H1 (cell line): ENCODE measurements around the gene FGF14. TPM values are rescaled to one million over a fixed set of nuclear protein-coding genes. Genes with fewer than 3 reads are reported as not detected.
A peak's percentile ranks its signal among the peaks of the same experiment; 100 is the strongest.

Experiments used
- CTCF ChIA-PET: fragments of 300-600 bp; sonication (Branson Sonifier 250); formaldehyde crosslinking; loops from one replicate; lab custom pipeline; 2021; ENCODE audit not compliant: partially characterized antibody; lab: Charles Lee
- POLR2A ChIA-PET: fragments of 300-600 bp; sonication (Branson Sonifier 250); formaldehyde crosslinking; loops from one replicate; lab custom pipeline; 2021; ENCODE audit warnings: inconsistent platforms; ENCODE audit not compliant: partially characterized antibody; lab: Charles Lee
- DNase-seq, 2 experiments: peaks; one replicate each; pipeline versions ENCODE4 v3.0.0 to v3.0.0-alpha.2; 2010 to 2022; ENCODE audit warnings: low spot score in 2 of 2, low read depth in 1 of 2, mixed read lengths in 1 of 2
- FAIRE-seq: peaks from 2 replicates; lab custom pipeline; 2011; peaks lifted over from hg19 to GRCh38; lab: Jason Lieb, UNC
- H2AFZ ChIP-seq: 2 replicates; pipeline ENCODE4 v1.8.1; 2012; ENCODE audit warnings: low read length, inconsistent platforms
- H2AK5ac ChIP-seq: 2 replicates; pipeline ENCODE4 v1.6.1; 2013; ENCODE audit warnings: low read depth, low read length
- H2BK120ac ChIP-seq: replicated peaks from 2 replicates; pipeline ENCODE3; 2013; ENCODE audit warnings: low read depth, low read length, inconsistent platforms
- H2BK12ac ChIP-seq: 2 replicates; pipeline ENCODE4 v1.6.1; 2013; ENCODE audit warnings: low read depth, low read length
- H2BK15ac ChIP-seq: 2 replicates; pipeline ENCODE4 v1.6.1; 2013; ENCODE audit warnings: low read length
- H2BK20ac ChIP-seq: 2 replicates; pipeline ENCODE4 v1.6.1; 2013; ENCODE audit warnings: low read length
- H2BK5ac ChIP-seq: 2 replicates; pipeline ENCODE4 v1.6.1; 2013; ENCODE audit warnings: low read depth, low read length
- H3K14ac ChIP-seq: 2 replicates; pipeline ENCODE4 v1.6.1; 2013; ENCODE audit warnings: inconsistent platforms; ENCODE audit not compliant: insufficient read length
- H3K18ac ChIP-seq: 2 replicates; pipeline ENCODE4 v1.6.1; 2013; ENCODE audit warnings: low read length; ENCODE audit errors: extremely low read depth
- H3K23ac ChIP-seq: 2 replicates; pipeline ENCODE4 v1.6.1; 2013; ENCODE audit warnings: inconsistent platforms; ENCODE audit not compliant: insufficient read length
- H3K23me2 ChIP-seq: 2 replicates; pipeline ENCODE4 v1.6.1; 2013; ENCODE audit warnings: low read depth, low read length
- H3K27ac ChIP-seq: 2 replicates; pipeline ENCODE4 v1.6.1; 2011; ENCODE audit warnings: low read depth, low read length, inconsistent platforms
- H3K27me3 ChIP-seq, 4 experiments: replicated peaks in 1 of 4; 1 replicate in 1 of 4; 2 replicates in 3 of 4; pipeline versions ENCODE4 v1.6.1 to v1.8.1; 2011 to 2013; ENCODE audit warnings: low read length in 3 of 4, mild to moderate bottlenecking in 3 of 4, inconsistent platforms in 2 of 4, mixed read lengths in 2 of 4, moderate library complexity in 1 of 4; ENCODE audit not compliant: control insufficient read depth in 3 of 4, insufficient read depth in 3 of 4; ENCODE audit errors: extremely low read depth in 1 of 4
- H3K36me3 ChIP-seq, 4 experiments: 2 replicates each; pipeline versions ENCODE4 v1.6.1 to v1.8.1; 2011 to 2013; ENCODE audit warnings: mild to moderate bottlenecking in 4 of 4, low read length in 3 of 4, moderate library complexity in 2 of 4, control low read depth in 1 of 4, inconsistent platforms in 1 of 4; ENCODE audit not compliant: insufficient read depth in 4 of 4, control insufficient read depth in 2 of 4
- H3K4ac ChIP-seq: replicated peaks from 2 replicates; pipeline ENCODE3; 2013; ENCODE audit warnings: low read length, low read depth, mixed read lengths, inconsistent platforms; ENCODE audit not compliant: insufficient read length
- H3K4me1 ChIP-seq, 4 experiments: replicated peaks in 1 of 4; 1 replicate in 1 of 4; 2 replicates in 3 of 4; pipeline versions ENCODE4 v1.6.1 to v1.8.1; 2011 to 2013; ENCODE audit warnings: low read length in 3 of 4, inconsistent platforms in 2 of 4, mixed read lengths in 1 of 4; ENCODE audit not compliant: insufficient read depth in 4 of 4, control insufficient read depth in 3 of 4
- H3K4me2 ChIP-seq, 2 experiments: 2 replicates each; pipeline versions ENCODE4 v1.6.1 to v1.8.1; 2011 to 2013; ENCODE audit warnings: low read depth in 2 of 2, low read length in 2 of 2, control low read depth in 1 of 2, inconsistent platforms in 1 of 2, mild to moderate bottlenecking in 1 of 2; ENCODE audit not compliant: insufficient read depth in 1 of 2
- H3K4me3 ChIP-seq, 4 experiments: fragments of 200-600, 300-600 bp in 1 of 4; sonication (generic), shearing (Covaris generic), sonication (Bioruptor Twin) in 1 of 4; 2 replicates each; pipeline versions ENCODE4 v1.5.1 to v1.8.1; 2011 to 2016; ENCODE audit warnings: low read length in 4 of 4, low read depth in 3 of 4, control low read depth in 2 of 4, inconsistent platforms in 2 of 4, mild to moderate bottlenecking in 2 of 4, mixed read lengths in 1 of 4, moderate library complexity in 1 of 4; ENCODE audit not compliant: insufficient read depth in 2 of 4; ENCODE audit errors: extremely low read depth in 1 of 4
- H3K56ac ChIP-seq: replicated peaks from 2 replicates; pipeline ENCODE3; 2013; ENCODE audit warnings: low read depth, mild to moderate bottlenecking, mixed read lengths, low read length, inconsistent platforms; ENCODE audit not compliant: insufficient read length
- H3K79me1 ChIP-seq: 2 replicates; pipeline ENCODE4 v1.6.1; 2013; ENCODE audit warnings: low read depth, low read length, control low read depth
- H3K79me2 ChIP-seq, 2 experiments: 2 replicates each; pipeline versions ENCODE4 v1.6.1 to v1.8.1; 2012 to 2013; ENCODE audit warnings: low read length in 2 of 2, mild to moderate bottlenecking in 2 of 2, inconsistent platforms in 1 of 2; ENCODE audit not compliant: insufficient read depth in 2 of 2, control insufficient read depth in 1 of 2
- H3K9ac ChIP-seq, 4 experiments: replicated peaks in 1 of 4; 1 replicate in 1 of 4; 2 replicates in 3 of 4; pipeline versions ENCODE4 v1.6.1 to v1.8.1; 2011 to 2013; ENCODE audit warnings: low read depth in 3 of 4, low read length in 3 of 4, control low read depth in 2 of 4, mild to moderate bottlenecking in 2 of 4, moderate library complexity in 2 of 4, inconsistent platforms in 1 of 4; ENCODE audit errors: extremely low read depth in 1 of 4
- H3K9me3 ChIP-seq, 2 experiments: 2 replicates each; pipeline versions ENCODE4 v1.6.1 to v1.8.1; 2012 to 2013; ENCODE audit warnings: mild to moderate bottlenecking in 2 of 2, moderate library complexity in 2 of 2, control low read depth in 1 of 2, inconsistent platforms in 1 of 2, low read depth in 1 of 2, low read length in 1 of 2, mixed read lengths in 1 of 2; ENCODE audit not compliant: insufficient read depth in 2 of 2
- H4K20me1 ChIP-seq, 2 experiments: replicated peaks in 1 of 2; 2 replicates each; pipeline versions ENCODE3 to v1.8.1; 2011 to 2013; ENCODE audit warnings: inconsistent platforms in 2 of 2, low read length in 2 of 2, mild to moderate bottlenecking in 1 of 2; ENCODE audit not compliant: insufficient read depth in 2 of 2, control insufficient read depth in 1 of 2
- H4K5ac ChIP-seq: 2 replicates; pipeline ENCODE4 v1.6.1; 2013; ENCODE audit warnings: low read length, low read depth, mixed read lengths, inconsistent platforms; ENCODE audit not compliant: insufficient read length
- H4K8ac ChIP-seq: 2 replicates; pipeline ENCODE4 v1.8.0; 2013; ENCODE audit warnings: mild to moderate bottlenecking, moderate library complexity, low read length, inconsistent platforms; ENCODE audit not compliant: insufficient read depth; ENCODE audit errors: extremely low read depth
- H4K91ac ChIP-seq: replicated peaks from 2 replicates; pipeline ENCODE3; 2013; ENCODE audit warnings: low read length, mixed read lengths, inconsistent platforms; ENCODE audit not compliant: insufficient read length
- CEBPB ChIP-seq: IDR thresholded peaks from 2 replicates; pipeline ENCODE4 v1.6.1; 2012; ENCODE audit warnings: low read depth, low read length
- HDAC2 ChIP-seq, 2 experiments: fragments of 300-600 bp in 1 of 2; sonication (generic) in 1 of 2; IDR thresholded peaks; 2 replicates each; pipeline ENCODE4 v1.6.1; 2011 to 2012; ENCODE audit warnings: low read depth in 2 of 2, low read length in 2 of 2, mild to moderate bottlenecking in 2 of 2, moderate library complexity in 2 of 2, borderline replicate concordance in 1 of 2, inconsistent platforms in 1 of 2
- SIX5 ChIP-seq: IDR thresholded peaks from 2 replicates; pipeline ENCODE4 v1.6.1; 2011; ENCODE audit warnings: mild to moderate bottlenecking, low read depth, low read length
- SP1 ChIP-seq: IDR thresholded peaks from 2 replicates; pipeline ENCODE4 v1.6.1; 2011; ENCODE audit warnings: low read depth, low read length
- WGBS, 2 experiments: shearing (Covaris generic) in 1 of 2; methylation state at CpG; one replicate each; pipeline versions ENCODE4 v1.1.6 to v1.1.7; 2013 to 2015; ENCODE audit warnings: low lambda C conversion rate in 2 of 2, mixed read lengths in 2 of 2, inconsistent platforms in 1 of 2, low coverage in 1 of 2, missing lambda C conversion rate in 1 of 2; ENCODE audit not compliant: insufficient replicate concordance in 2 of 2, insufficient coverage in 1 of 2, insufficient read length in 1 of 2; ENCODE audit errors: extremely low coverage in 1 of 2, missing lambda C conversion rate in 1 of 2; 5-methylcytosine and 5-hydroxymethylcytosine counted together
- polyA plus RNA-seq, 7 experiments: library from polyadenylated mRNA; depleted of rRNA in 3 of 7; stranded (reverse) in 5 of 7; unstranded in 2 of 7; fragments of >200 nt in 5 of 7; fragments of 200-250 nt in 2 of 7; gene quantifications; 1 replicate in 5 of 7; 2 replicates in 1 of 7; 4 replicates in 1 of 7; pipeline versions ENCODE4 v1.2.1 to v1.2.3, GENCODE V29; 2011 to 2013; ENCODE audit warnings: missing spikeins in 2 of 7, mixed read lengths in 2 of 7
- total RNA-seq: library from RNA; stranded (reverse); fragmentation: NEBNext Ultra II Directional; extraction: Animal tissue kit (Norgen Biotek cat#: 25700); gene quantifications from 2 replicates; pipeline ENCODE4 v1.2.1, GENCODE V29; 2021

The FGF14 gene
- total and polyA plus RNA-seq, 2 of the 8 experiments (the other 6 are each of a cell fraction or from before 2014, with no cell fraction given) = 0.05 to 0.58 TPM

DNA sequence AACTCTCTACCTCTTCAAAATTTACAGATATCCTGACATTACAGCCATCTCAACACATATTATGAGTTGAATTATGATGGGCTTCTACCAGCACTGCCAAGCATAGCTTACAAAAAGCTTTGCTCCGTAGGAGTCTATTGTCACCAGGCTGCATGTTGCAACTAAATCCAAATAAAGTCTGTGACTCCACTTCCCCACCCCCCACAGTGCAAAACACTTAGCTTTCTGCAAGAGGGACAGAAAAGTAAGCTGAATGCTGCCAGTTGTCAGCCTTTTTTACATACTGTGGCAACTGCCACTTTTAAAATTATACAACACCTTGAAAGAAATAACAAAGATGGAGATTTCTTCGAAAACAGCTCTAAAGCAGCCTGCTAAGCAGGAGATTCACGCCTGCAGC is 189.1 kb downstream of the FGF14 start:
- Histone ChIP-seq H3K27ac (no peak overlapping the region), H3K4me2 (peak overlapping the region in 1 of 2 experiments; percentile 29; a peak in 2 of 4 replicates), H2BK20ac (no peak overlapping the region), H3K9me3 (no peaks in the 10 kb centered on the region), H3K36me3 (no peaks in the 10 kb centered on the region), H2BK120ac (no peak overlapping the region), H4K5ac (no peak overlapping the region), H3K56ac (no peak overlapping the region), H2BK12ac (no peak overlapping the region), H3K4ac (no peak overlapping the region), H3K14ac (no peak overlapping the region), H3K79me1 (no peaks in the 10 kb centered on the region), H3K27me3 (no peaks in the 10 kb centered on the region), H4K20me1 (no peaks in the 10 kb centered on the region), H2BK5ac (no peak overlapping the region), H4K8ac (no peak overlapping the region), H3K9ac (no peak overlapping the region), H2BK15ac (no peak overlapping the region), H2AFZ (no peak overlapping the region), H3K79me2 (no peaks in the 10 kb centered on the region), H3K4me1 (peaks cover 0 to 9% (median 6%) of the 10 kb centered on the region in 4 experiments; a peak in 2 of 7 replicates), H3K23me2 (no peaks in the 10 kb centered on the region), H3K23ac (no peak overlapping the region), H4K91ac (no peak overlapping the region), H3K4me3 (no peak overlapping the region), H2AK5ac (no peak overlapping the region), H3K18ac (no peak overlapping the region; the same call in 1 of the 2 replicates)
- DNase-seq = no peak
- FAIRE-seq = no peak
- ChIA-PET POLR2A (no interaction called here), CTCF (interaction anchor here (0.7 to 3.7 kb wide), 10 partner anchors 9 to 271 kb away, joined by 3 to 8 read pairs (median 4); no protein-coding TSS in a partner anchor)
- 56% methylated on average over 3 of the region's 3 CpGs; no CpG with 5 or more reads in 1 of the 2 experiments for WGBS, 2 experiments
- TF ChIP-seq SIX5 (no peak), SP1 (no peak), CEBPB (peak; percentile 41; the same call in 1 of the 2 replicates), HDAC2 (IDR thresholded peaks at IDR 0.05; ENCODE audit: borderline replicate concordance in 1 of 2, low read depth in 2 of 2, low read length in 2 of 2) (no peak)
